ENCODE data around the gene DIAPH2.

DIAPH2 gene

GRCh38 chrX:97189668-97190067 is 505.0 kb downstream of the DIAPH2 start:
- DNase-seq (ENCODE audit: low read depth), result no peak

- no peak for DNase-seq (ENCODE audit: low read depth)
Measured at GRCh38 chrX:97199501-97199900, 514.9 kb downstream of the DIAPH2 start.

GRCh38 chrX:97200454-97200853 is 515.8 kb downstream of the DIAPH2 start:
- no peak for DNase-seq (ENCODE audit: low read depth)

DNA sequence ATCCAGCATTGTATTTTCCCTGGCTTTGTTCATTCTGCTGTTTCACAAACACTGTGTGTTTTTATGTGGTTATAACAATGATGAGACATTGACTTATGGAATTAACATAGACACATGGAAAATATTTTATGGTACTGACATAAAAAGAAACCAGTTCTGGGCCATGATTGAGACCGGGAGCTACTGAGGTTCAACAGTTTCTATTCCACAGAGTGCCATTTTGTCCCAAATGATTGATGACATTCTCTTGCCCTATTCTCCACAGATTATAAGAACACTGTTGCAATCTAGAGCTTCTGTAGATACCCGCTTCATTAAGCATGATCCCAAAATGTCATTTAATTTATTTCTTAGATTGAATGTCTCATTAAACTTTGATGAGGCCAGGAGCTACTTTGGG is 525.9 kb downstream of the DIAPH2 start:
- no peak for DNase-seq (ENCODE audit: low read depth)

GRCh38 chrX:97211070-97211469 is 526.4 kb downstream of the DIAPH2 start:
- DNase-seq (ENCODE audit: low read depth), result no peak

DNA sequence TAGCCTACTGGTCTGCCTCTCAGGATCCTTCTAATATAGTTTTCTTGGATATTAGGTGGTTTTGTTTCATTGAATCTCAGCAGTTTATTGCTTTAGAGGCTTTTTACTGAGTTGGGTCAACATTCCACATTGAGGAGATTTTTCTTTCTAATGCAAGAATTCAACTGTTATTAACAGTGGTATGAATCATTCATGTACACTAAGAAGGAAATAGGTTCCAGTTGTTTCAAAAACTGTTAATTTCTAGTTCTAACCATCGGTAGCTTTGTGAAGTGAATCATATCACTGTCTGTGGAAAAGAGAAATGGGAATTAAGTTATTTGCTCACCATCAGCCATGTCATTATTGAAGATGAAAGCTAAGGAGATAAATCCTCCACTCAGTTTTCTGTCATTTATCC is 530.5 kb downstream of the DIAPH2 start:
- DNase-seq (ENCODE audit: low read depth), result no peak

DNA sequence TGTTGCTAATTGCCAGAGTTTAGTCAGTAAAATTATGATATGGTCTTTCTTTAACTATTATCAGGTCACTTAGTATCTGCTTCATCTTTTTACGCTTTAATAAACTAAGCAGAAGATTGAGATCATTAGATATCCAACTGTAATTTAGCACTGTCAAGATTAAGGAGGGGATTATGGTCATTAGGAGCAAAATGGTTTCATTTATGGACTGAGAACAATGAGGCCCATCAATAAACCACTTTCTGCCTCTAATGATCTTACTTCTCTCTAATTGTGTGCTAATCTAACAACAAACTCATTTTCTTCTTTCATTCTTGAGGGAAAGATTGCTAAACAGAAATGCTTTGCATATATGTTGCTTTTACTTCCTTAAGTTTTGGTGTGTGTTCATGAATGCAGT is 539.5 kb downstream of the DIAPH2 start:
- DNase-seq (ENCODE audit: low read depth), result no peak

GRCh38 chrX:97229318-97229717 is 544.7 kb downstream of the DIAPH2 start:
- DNase-seq (ENCODE audit: low read depth), result no peak

GRCh38 chrX:97230948-97231347 is 546.3 kb downstream of the DIAPH2 start:
- no peak for DNase-seq (ENCODE audit: low read depth)

GRCh38 chrX:97234471-97235081 is 549.9 kb downstream of the DIAPH2 start:
- DNase-seq (ENCODE audit: low read depth), result no peak

- no peak for DNase-seq (ENCODE audit: low read depth)
Measured at GRCh38 chrX:97238632-97239031, 554.0 kb downstream of the DIAPH2 start.

- no peak for DNase-seq (ENCODE audit: low read depth)
Measured at GRCh38 chrX:97252111-97252510, 567.5 kb downstream of the DIAPH2 start.

DNA sequence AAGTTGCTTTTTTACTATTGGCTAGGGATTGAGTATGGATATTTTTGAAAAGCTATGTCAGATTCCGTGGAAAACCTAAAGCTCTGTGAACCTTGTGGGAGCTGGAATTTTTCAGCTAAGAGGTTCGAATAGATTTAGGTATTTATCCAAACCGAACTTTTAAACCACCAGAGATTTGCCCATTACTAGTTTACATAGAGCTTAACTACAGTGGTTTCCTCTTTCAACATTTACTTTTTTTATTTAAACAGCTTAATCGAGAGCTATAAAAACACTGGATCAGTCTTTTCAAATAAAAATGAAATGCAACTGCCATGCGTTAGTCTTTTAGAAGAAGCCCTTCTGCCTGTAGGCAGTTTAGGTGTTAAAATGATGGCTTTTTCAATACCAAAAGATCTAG is 576.0 kb downstream of the DIAPH2 start:
- no peak for DNase-seq (ENCODE audit: low read depth)

DNA sequence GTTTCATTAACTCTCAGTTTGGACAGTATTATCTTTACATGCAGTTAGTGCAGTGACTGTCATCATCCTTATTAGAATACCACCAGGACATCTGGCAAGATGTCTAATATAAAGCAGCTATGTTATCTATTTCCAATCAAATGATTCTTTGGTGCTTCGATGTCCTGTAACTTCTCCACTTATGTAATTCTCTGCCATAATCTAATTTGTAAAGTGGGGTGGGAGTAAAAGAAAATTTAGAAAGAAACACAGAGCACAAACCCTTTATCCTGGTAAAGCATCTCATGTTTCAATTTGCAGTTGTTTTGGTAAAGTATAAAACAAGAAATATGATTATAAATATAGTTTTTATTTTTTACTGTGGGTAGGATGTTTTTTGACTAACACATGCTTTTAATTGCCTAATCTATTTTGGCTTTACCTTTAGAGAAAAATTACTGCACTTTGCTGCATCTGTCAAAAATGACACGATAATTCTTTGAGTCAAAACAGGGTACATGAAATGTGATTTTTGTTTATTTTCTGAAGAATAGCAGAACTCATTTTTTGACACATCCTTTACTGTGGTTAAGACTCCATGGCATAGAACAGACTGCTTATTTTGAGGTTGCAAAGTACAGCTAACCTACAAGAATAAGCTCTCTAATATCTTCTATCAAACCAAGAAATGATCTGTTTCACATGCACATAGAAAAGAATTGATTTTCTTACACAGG is 581.9 kb downstream of the DIAPH2 start:
- DNase-seq (ENCODE audit: low read depth), result no peak

GRCh38 chrX:97267396-97268181 is 582.9 kb downstream of the DIAPH2 start:
- DNase-seq (ENCODE audit: low read depth), result no peak

- no peak for DNase-seq (ENCODE audit: low read depth)
Measured at GRCh38 chrX:97268182-97268680, 583.6 kb downstream of the DIAPH2 start.

DNA sequence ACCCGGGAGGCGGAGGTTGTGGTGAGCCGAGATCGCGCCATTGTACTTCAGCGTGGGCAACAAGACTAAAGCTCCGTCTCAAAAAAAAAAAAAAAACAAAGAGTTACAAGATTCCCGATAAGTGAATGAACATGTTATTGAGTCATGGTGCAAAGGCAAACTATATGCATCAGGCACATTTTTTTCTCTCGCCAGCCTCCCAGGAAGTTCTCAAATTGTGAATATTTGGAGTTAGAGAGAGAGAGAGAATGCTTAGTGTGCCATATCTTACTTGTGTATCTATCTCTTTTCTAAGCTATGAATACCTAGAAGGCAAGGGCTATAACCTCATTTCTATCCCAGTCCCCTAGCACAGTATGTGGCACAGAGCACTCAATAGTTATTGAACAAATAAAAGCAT is 599.9 kb downstream of the DIAPH2 start:
- DNase-seq (ENCODE audit: low read depth), result no peak

DNA sequence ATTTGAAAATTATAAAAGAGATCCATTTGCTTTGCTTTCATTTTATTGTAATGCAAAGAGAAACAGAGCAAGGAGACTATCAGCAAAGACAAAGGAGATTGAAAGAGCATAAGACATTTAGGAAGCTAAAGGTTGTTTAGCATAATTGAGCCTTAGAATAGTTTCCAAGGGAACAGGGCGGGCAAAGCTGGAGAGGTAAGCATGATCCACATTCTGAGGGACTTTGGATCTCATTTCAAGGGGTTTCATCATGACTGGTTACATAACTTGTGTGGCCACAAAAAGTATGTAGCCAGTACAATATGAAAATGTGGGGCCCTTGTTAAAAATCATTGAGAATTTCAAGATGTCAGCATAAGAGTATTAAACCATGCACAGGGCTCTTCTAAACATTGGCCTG is 605.6 kb downstream of the DIAPH2 start:
- no peak for DNase-seq (ENCODE audit: low read depth)

DNA sequence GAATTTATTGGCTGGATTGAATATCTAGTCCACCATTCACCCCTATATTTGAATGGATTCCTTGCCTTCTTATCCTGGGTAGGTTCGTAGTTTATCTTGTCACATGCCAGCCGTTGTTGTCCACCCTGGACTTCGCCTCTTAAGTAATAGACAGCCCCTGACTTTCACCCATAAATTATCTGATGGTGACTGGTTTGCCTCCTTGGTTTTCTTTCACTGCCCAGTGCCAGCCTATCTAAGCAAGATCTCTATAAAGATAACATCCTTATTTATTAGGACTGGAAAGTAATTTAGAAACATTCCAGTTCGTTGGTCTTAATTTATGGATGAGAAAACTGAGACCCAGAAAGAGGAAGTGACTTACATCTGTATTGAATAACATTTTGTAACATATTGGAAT is 609.4 kb downstream of the DIAPH2 start:
- no peak for DNase-seq (ENCODE audit: low read depth)

GRCh38 chrX:97295954-97296353 is 611.3 kb downstream of the DIAPH2 start:
- no peak for DNase-seq (ENCODE audit: low read depth)

GRCh38 chrX:97306771-97307470 is 622.3 kb downstream of the DIAPH2 start:
- no peak for DNase-seq (ENCODE audit: low read depth)

- DNase-seq (ENCODE audit: low read depth), result no peak
Measured at GRCh38 chrX:97308171-97308570, 623.5 kb downstream of the DIAPH2 start.

Measured in activated T-cell treated with anti-CD3 and anti-CD28 coated beads for 1 hour (primary cell).